ENCODE data around the gene CAMKMT. TPM values are rescaled to one million over a fixed set of nuclear protein-coding genes. Genes with fewer than 3 reads are reported as not detected.

The CAMKMT gene
- total and polyA plus RNA-seq, 7 donors, result 6.1 to 15.6 (median 11.6) TPM

DNA sequence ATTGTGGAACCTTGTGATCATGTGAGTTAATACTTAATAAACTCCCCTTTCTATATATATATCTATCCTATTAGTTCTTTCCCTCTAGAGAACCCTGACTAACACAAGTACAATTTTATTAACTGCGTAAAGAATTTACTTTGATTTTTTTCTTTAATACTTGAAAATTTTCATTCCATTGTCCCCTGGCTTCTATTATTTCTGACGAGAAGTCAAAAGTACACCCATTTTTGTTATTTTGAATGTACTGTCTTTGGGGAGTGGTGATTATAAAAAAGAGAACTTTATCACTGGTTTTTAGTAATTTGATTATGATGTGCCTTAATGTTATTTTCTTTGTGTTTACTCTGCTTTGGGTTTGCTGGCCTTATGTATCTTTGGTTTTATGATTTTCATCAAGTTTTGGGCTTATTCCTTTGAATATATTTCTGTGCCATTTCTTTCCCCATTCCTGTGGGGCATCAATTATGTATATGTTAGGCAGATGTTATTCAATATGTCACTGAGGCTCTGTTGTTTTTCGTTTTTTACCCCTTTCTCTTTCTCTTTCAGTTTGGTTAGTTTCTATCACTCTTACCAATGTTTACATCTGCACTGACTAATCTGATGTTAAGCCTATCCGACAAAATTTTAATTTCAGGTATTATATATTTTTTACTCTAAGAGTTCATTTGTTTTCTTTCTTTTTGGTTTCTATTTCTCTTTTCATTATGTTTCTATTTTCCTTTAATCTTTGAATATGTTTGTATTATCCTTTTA is 271.4 kb downstream of the CAMKMT start:
- Histone ChIP-seq H3K27ac (no peak overlapping the region), H3K4me1 (no peaks in the 10 kb centered on the region), H3K36me3 (no peaks in the 10 kb centered on the region), H3K27me3 (no peaks in the 10 kb centered on the region), H3K4me3 (no peak overlapping the region), H3K9me3 (peaks cover 0 to 5% (median 0%) of the 10 kb centered on the region in 4 donors)
- no peak for TF ChIP-seq POLR2AphosphoS5 (IDR thresholded peaks at IDR 0.05)
- TF ChIP-seq, protein P1, sequence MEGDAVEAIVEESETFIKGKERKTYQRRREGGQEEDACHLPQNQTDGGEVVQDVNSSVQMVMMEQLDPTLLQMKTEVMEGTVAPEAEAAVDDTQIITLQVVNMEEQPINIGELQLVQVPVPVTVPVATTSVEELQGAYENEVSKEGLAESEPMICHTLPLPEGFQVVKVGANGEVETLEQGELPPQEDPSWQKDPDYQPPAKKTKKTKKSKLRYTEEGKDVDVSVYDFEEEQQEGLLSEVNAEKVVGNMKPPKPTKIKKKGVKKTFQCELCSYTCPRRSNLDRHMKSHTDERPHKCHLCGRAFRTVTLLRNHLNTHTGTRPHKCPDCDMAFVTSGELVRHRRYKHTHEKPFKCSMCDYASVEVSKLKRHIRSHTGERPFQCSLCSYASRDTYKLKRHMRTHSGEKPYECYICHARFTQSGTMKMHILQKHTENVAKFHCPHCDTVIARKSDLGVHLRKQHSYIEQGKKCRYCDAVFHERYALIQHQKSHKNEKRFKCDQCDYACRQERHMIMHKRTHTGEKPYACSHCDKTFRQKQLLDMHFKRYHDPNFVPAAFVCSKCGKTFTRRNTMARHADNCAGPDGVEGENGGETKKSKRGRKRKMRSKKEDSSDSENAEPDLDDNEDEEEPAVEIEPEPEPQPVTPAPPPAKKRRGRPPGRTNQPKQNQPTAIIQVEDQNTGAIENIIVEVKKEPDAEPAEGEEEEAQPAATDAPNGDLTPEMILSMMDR (IDR thresholded peaks at IDR 0.05), result no peak
- TF ChIP-seq POLR2A (IDR thresholded peaks at IDR 0.05), result no peak
- TF ChIP-seq EP300 (IDR thresholded peaks at IDR 0.05), result no peak
- whole genome bisulfite sequencing, 2 donors, result 90 to 93% methylated on average over 4 of the region's 4 CpGs
- intact Hi-C loops (cut with DNase I), result no loop called here
- no peak for DNase-seq

DNA sequence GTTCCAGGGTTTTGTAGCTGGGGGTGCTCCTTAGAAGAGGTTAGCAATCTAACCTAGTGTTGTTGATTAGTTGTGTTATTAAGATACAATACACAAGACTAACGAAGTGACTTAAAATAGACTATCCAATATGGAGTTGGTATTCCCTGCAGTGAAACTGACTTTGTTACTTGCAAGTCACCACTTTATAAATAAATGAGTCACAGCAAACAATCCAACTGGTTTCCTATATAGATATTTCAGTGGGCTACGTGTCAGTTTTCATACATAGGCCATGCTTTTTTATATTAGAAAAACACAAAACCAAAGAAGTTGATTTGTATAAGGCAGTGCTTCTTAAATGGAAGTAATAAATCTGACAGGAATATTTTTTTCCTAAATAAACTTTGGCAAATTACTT is 274.0 kb downstream of the CAMKMT start:
- Histone ChIP-seq H3K36me3 (no peaks in the 10 kb centered on the region), H3K4me1 (no peaks in the 10 kb centered on the region), H3K27ac (no peak overlapping the region), H3K9me3 (peaks cover 0 to 5% (median 0%) of the 10 kb centered on the region in 4 donors), H3K27me3 (no peaks in the 10 kb centered on the region), H3K4me3 (no peak overlapping the region)
- intact Hi-C loops (cut with DNase I), result no loop called here
- TF ChIP-seq POLR2A (IDR thresholded peaks at IDR 0.05) (no peak), EP300 (IDR thresholded peaks at IDR 0.05) (no peak), POLR2AphosphoS5 (IDR thresholded peaks at IDR 0.05) (no peak)
- TF ChIP-seq, protein P1 (IDR thresholded peaks at IDR 0.05), result no peak
- WGBS, 2 donors, result 94 to 95% methylated on average over 2 of the region's 2 CpGs
- DNase-seq, result no peak

DNA sequence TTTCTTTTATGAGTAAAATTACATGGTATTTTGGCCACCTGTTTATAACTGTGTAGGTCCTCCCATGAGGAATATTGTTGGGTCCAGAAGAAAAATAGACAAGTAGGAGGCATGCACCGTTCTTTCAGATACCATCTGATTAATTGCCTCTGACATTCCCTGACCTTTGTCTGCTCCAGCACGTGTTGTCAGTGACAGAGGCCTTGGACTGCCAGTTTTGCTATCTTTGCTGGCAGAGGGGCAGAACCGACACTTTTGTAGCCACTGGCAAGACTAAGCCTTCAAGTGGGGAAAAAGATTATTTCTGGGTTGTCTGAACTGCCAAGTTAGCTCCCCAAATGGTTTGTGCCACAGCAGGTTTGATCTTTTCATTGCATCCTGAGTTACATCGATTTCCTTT is 276.9 kb downstream of the CAMKMT start:
- Histone ChIP-seq H3K4me3 (no peak overlapping the region), H3K27me3 (no peaks in the 10 kb centered on the region), H3K36me3 (no peaks in the 10 kb centered on the region), H3K27ac (no peak overlapping the region), H3K4me1 (no peaks in the 10 kb centered on the region), H3K9me3 (peaks cover 0 to 5% (median 0%) of the 10 kb centered on the region in 4 donors)
- WGBS, 2 donors, result 77 to 84% methylated on average over 4 of the region's 4 CpGs
- intact Hi-C loops (cut with DNase I), result no loop called here
- TF ChIP-seq POLR2AphosphoS5 (IDR thresholded peaks at IDR 0.05), result no peak
- DNase-seq, result no peak

DNA sequence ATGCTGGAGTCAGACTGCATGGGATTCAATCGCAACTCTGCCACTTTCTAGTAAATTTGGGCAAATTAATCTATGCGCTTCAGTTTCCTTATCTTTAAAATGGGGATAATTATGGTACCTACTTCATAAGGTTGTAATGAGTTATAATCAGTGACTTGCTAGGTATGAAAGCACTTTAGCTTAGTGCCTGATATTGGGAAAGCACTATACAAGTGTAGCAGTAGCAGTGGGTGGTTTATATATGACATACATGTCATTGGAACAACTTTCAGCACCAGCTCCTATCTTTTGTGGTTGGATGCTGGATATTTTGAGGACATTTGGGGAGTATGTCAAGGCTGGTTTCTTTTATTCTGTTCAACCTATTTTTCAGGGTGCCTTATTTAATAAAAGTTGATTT is 277.7 kb downstream of the CAMKMT start:
- DNase-seq, result no peak
- Histone ChIP-seq H3K27me3 (no peaks in the 10 kb centered on the region), H3K4me3 (no peak overlapping the region), H3K9me3 (peaks cover 0 to 5% (median 0%) of the 10 kb centered on the region in 4 donors), H3K27ac (no peak overlapping the region), H3K4me1 (no peaks in the 10 kb centered on the region), H3K36me3 (no peaks in the 10 kb centered on the region)
- 98% methylated on average over 2 of the region's 2 CpGs for WGBS, 2 donors
- TF ChIP-seq EP300 (IDR thresholded peaks at IDR 0.05), result no peak
- TF ChIP-seq, protein P1 (IDR thresholded peaks at IDR 0.05), result no peak
- TF ChIP-seq POLR2AphosphoS5 (IDR thresholded peaks at IDR 0.05), result no peak
- TF ChIP-seq POLR2A (IDR thresholded peaks at IDR 0.05), result no peak
- intact Hi-C loops (cut with DNase I), result no loop called here

DNA sequence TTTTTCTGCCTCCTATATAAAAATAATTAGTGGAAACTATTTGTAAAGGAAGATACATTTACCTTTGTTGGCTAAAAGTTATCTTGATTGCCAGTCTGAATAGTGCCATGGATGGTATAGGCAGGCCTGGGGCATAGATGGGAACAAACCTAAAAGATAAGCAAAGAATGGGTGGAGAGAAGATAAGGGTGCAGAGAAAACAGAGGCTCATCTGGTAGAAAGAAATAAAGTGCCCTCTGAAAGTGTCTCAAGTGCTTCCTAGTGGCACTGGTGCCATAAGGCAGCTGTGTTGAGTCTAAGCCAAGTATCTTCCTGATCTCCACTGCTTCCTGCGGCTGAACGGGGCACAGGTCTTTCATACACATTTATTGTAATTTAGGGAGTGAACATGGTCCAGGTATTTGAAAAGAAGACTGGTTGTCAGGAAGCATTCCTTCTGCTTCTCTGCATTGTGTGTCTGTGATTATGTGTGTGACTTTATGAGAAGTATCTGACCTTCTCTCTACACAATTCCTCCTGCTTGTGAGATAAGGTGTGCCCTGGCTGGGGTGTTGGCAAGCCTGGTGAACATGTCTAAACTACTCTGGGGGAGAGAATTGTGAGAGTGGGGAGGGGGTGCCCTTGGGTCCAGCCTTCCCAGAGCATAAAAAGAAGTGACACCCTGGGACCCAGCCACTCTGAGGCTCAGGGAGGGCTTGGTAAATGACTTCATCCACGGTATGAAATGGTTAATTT is 280.5 kb downstream of the CAMKMT start:
- H3K9me3 ChIP-seq, result no peaks in the 10 kb centered on the region
- H3K4me1 ChIP-seq, result no peaks in the 10 kb centered on the region
- no peak overlapping the region for H3K27ac ChIP-seq
- no peaks in the 10 kb centered on the region for H3K27me3 ChIP-seq
- 78 to 81% methylated on average over 3 of the region's 3 CpGs for WGBS, 2 donors
- H3K4me3 ChIP-seq, result no peak overlapping the region
- intact Hi-C loops (cut with DNase I), result no loop called here
- TF ChIP-seq, protein P1 (IDR thresholded peaks at IDR 0.05), result no peak
- TF ChIP-seq POLR2A (IDR thresholded peaks at IDR 0.05) (no peak), POLR2AphosphoS5 (IDR thresholded peaks at IDR 0.05) (no peak), EP300 (IDR thresholded peaks at IDR 0.05) (no peak)
- no peak for DNase-seq
- no peaks in the 10 kb centered on the region for H3K36me3 ChIP-seq
